GM12878 (cell line): ENCODE results near the gene BNIP3. TPM values are rescaled to one million over a fixed set of nuclear protein-coding genes. Genes with fewer than 3 reads are reported as not detected.

ENCODE experiments used
- CBX5 ChIP-seq: sonication (generic); IDR thresholded peaks from 2 replicates; pipeline ENCODE4 v1.6.1; 2016; ENCODE audit warnings: low read depth, moderate library complexity, mild to moderate bottlenecking, inconsistent platforms
- CEBPB ChIP-seq, 2 experiments: fragments of 150-350 bp in 1 of 2; IDR thresholded peaks; 2 replicates each; pipeline ENCODE4 v1.6.1; 2012 to 2014; ENCODE audit warnings: low read depth in 2 of 2, low read length in 2 of 2, borderline replicate concordance in 1 of 2, inconsistent platforms in 1 of 2
- EGR1 ChIP-seq, 2 experiments: IDR thresholded peaks; 1 replicate in 1 of 2; 2 replicates in 1 of 2; pipeline ENCODE4 v1.6.1; 2011 to 2012; ENCODE audit warnings: low read depth in 2 of 2, low read length in 2 of 2, borderline replicate concordance in 1 of 2, mild to moderate bottlenecking in 1 of 2, moderate library complexity in 1 of 2
- ELK1 ChIP-seq: IDR thresholded peaks from 2 replicates; pipeline ENCODE4 v1.6.1; 2012; ENCODE audit warnings: low read depth, low read length, improper control_type of control experiment
- GABPA ChIP-seq: IDR thresholded peaks from 2 replicates; pipeline ENCODE4 v1.6.1; 2014; ENCODE audit warnings: antibody characterized with exemption, low read depth, mild to moderate bottlenecking, inconsistent platforms
- HDGF ChIP-seq: fragments of 450-650 bp; IDR thresholded peaks from 2 replicates; pipeline ENCODE4 v1.6.1; 2016; ENCODE audit warnings: antibody characterized with exemption
- IRF5 ChIP-seq: fragments of 450-650 bp; IDR thresholded peaks from 2 replicates; pipeline ENCODE4 v1.6.1; 2017; ENCODE audit warnings: borderline replicate concordance
- JUNB ChIP-seq: IDR thresholded peaks from 2 replicates; pipeline ENCODE4 v1.6.1; 2016; ENCODE audit warnings: antibody characterized with exemption, mild to moderate bottlenecking
- MEF2A ChIP-seq: IDR thresholded peaks from 2 replicates; pipeline ENCODE4 v1.6.1; 2011; ENCODE audit warnings: low read depth, mild to moderate bottlenecking, low read length, moderate library complexity; ENCODE audit not compliant: insufficient read depth
- MXI1 ChIP-seq: fragments of 150-350 bp; IDR thresholded peaks from 2 replicates; pipeline ENCODE4 v1.6.1; 2011; ENCODE audit warnings: low read depth, mild to moderate bottlenecking, inconsistent platforms, low read length, improper control_type of control experiment
- NR2C2 ChIP-seq: IDR thresholded peaks from 2 replicates; pipeline ENCODE4 v1.6.1; 2011; ENCODE audit warnings: borderline replicate concordance, low read depth; ENCODE audit not compliant: control insufficient read depth, insufficient read length
- PKNOX1 ChIP-seq: fragments of 450-650 bp; IDR thresholded peaks from 2 replicates; pipeline ENCODE4 v1.6.1; 2016; ENCODE audit warnings: mild to moderate bottlenecking
- POLR2AphosphoS2 ChIP-seq: IDR thresholded peaks from 2 replicates; pipeline ENCODE4 v1.6.1; 2011; ENCODE audit warnings: low read depth, mild to moderate bottlenecking, low read length, improper control_type of control experiment, moderate library complexity
- REST ChIP-seq: IDR thresholded peaks from 2 replicates; pipeline ENCODE4 v1.6.1; 2012; ENCODE audit warnings: mild to moderate bottlenecking, low read depth, low read length
- SIX5 ChIP-seq: IDR thresholded peaks from 2 replicates; pipeline ENCODE4 v1.6.1; 2011; ENCODE audit warnings: mild to moderate bottlenecking, low read depth, low read length, moderate library complexity; ENCODE audit not compliant: severe bottlenecking
- STAT1 ChIP-seq: fragments of 450-650 bp; conservative IDR thresholded peaks from 2 replicates; pipeline ENCODE4 v1.6.1; 2014; ENCODE audit warnings: antibody characterized with exemption, mild to moderate bottlenecking
- TAF1 ChIP-seq: IDR thresholded peaks from 2 replicates; pipeline ENCODE4 v1.6.1; 2011; ENCODE audit warnings: mild to moderate bottlenecking, low read depth, low read length, borderline replicate concordance
- TCF3 ChIP-seq: IDR thresholded peaks from 2 replicates; pipeline ENCODE4 v1.6.1; 2012; ENCODE audit warnings: low read depth, mild to moderate bottlenecking, low read length, borderline replicate concordance; ENCODE audit not compliant: insufficient read depth
- USF1 ChIP-seq: IDR thresholded peaks from 2 replicates; pipeline ENCODE4 v1.6.1; 2011; ENCODE audit warnings: borderline replicate concordance, low read depth, mild to moderate bottlenecking, moderate library complexity, mixed read lengths, low read length; ENCODE audit not compliant: insufficient read depth; ENCODE audit errors: extremely low read length
- YBX1 ChIP-seq: fragments of 450-650 bp; IDR thresholded peaks from 2 replicates; pipeline ENCODE4 v1.6.1; 2016; ENCODE audit warnings: antibody characterized with exemption
- YY1 ChIP-seq: IDR thresholded peaks from 2 replicates; pipeline ENCODE4 v1.6.1; 2011; ENCODE audit warnings: low read depth, mild to moderate bottlenecking, low read length
- ZSCAN29 ChIP-seq: fragments of 450-650 bp; IDR thresholded peaks from 2 replicates; pipeline ENCODE4 v1.6.1; 2017; ENCODE audit warnings: mild to moderate bottlenecking, moderate library complexity
- polyA plus RNA-seq, 11 experiments: library from polyadenylated mRNA; depleted of rRNA in 4 of 11; unstranded in 6 of 11; stranded (reverse) in 5 of 11; fragments of >200 nt; fragmentation: Nextera tagmentation in 4 of 11; fragmentation: Illumina TruSeq in 1 of 11; extraction: Ambion mirVana in 4 of 11; extraction: Trizol in 1 of 11; gene quantifications; 1 replicate in 1 of 11; 2 replicates in 10 of 11; pipeline versions ENCODE4 v1.2.1 to v1.2.3, GENCODE V29; 2011 to 2016; ENCODE audit warnings: inconsistent platforms in 2 of 11, missing spikeins in 2 of 11, low read depth in 1 of 11
- total RNA-seq, 4 experiments: library from RNA; depleted of rRNA in 3 of 4; stranded (reverse); fragments of >200 nt in 3 of 4; fragmentation: Illumina TruSeq in 1 of 4; extraction: Trizol in 1 of 4; gene quantifications; 2 replicates each; pipeline versions ENCODE4 v1.2.1 to v1.2.3, GENCODE V29; 2013 to 2021

BNIP3 gene
- total and polyA plus RNA-seq, 10 of the 15 experiments (the other 5 are each of a cell fraction or from before 2014, with no cell fraction given), result 7.7 to 122 (median 29.9) TPM

- TF ChIP-seq CEBPB (IDR thresholded peaks at IDR 0.05; ENCODE audit: borderline replicate concordance in 1 of 2, low read depth in 2 of 2, low read length in 2 of 2), result no peak
- 0 out of 2 replicates have a peak, but pooled peaks have one; percentile 34 for TF ChIP-seq YY1
- TF ChIP-seq NR2C2, result no peak
- TF ChIP-seq YBX1, result no peak
- peak; percentile 71 for TF ChIP-seq JUNB
- no peak for TF ChIP-seq CBX5
- peak in 1 of 2 experiments; percentile 81; a peak in 1 of 3 replicates for TF ChIP-seq EGR1 (IDR thresholded peaks at IDR 0.05; ENCODE audit: borderline replicate concordance in 1 of 2, low read depth in 2 of 2, low read length in 2 of 2)
- TF ChIP-seq IRF5, result no peak
- no peak for TF ChIP-seq ELK1
- TF ChIP-seq TAF1, result no peak
- no peak for TF ChIP-seq POLR2AphosphoS2
- TF ChIP-seq SIX5, result no peak
- TF ChIP-seq MEF2A, result no peak
- TF ChIP-seq REST, result no peak
- TF ChIP-seq GABPA, result no peak
- no peak for TF ChIP-seq TCF3
- TF ChIP-seq PKNOX1, result no peak
- no peak for TF ChIP-seq USF1
- no peak for TF ChIP-seq STAT1
- TF ChIP-seq MXI1, result no peak
- no peak for TF ChIP-seq ZSCAN29
- TF ChIP-seq HDGF, result no peak
- TF ChIP-seq, all 136 proteins: peak for 15
Measured at GRCh38 chr10:131928248-131929095, 53.3 kb downstream of the BNIP3 start (continued).
